ENCODE measurements around the gene NPAS1. TPM values are rescaled to one million over a fixed set of nuclear protein-coding genes. Genes with fewer than 3 reads are reported as not detected.

The NPAS1 gene
- total RNA-seq, 1 experiment from 2014 or later, result 4.6 TPM

DNA sequence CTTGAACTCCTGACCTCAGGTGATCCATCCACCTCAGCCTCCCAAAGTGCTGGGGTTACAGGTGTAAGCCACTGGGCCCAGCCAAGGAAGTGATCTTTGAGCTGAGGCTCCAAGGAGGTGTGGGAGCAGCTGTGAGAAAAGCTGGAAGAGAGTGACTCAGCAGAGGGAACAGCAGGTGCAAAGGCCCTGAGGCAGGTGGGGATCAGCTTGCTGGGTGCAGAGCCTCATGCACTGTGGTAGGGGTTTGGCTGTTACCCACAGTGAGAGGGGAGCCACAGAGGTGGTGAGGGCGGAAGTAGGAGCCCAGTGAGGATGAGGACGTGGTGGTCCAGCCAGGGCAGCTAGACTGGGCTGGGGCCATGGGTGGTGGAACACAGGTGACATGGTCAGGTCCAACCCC, 6.5 kb downstream of the NPAS1 start:
- Histone ChIP-seq H3K79me2 (ENCODE audit: insufficient read depth, low read length) (no peaks in the 10 kb centered on the region), H2AFZ (ENCODE audit: low read depth, low read length, poor library complexity, severe bottlenecking) (no peak overlapping the region), H3K4me1 (ENCODE audit: control insufficient read depth in 1 of 2, insufficient read depth in 2 of 2, low read length in 2 of 2) (peaks cover 2 to 5% of the 10 kb centered on the region in 2 experiments; a peak in 3 of 4 replicates), H3K9ac (ENCODE audit: low read length) (no peak overlapping the region), H3K9me3 (ENCODE audit: control insufficient read depth in 1 of 2, insufficient read depth in 1 of 2, low read depth in 1 of 2, low read length in 2 of 2) (no peaks in the 10 kb centered on the region), H3K27me3 (ENCODE audit: insufficient read depth, low read length) (no peaks in the 10 kb centered on the region), H4K20me1 (ENCODE audit: insufficient read depth) (no peaks in the 10 kb centered on the region), H3K9me2 (ENCODE audit: insufficient read depth) (no peaks in the 10 kb centered on the region), H3K27ac (ENCODE audit: low read depth, low read length) (no peak overlapping the region), H3K4me3 (replicated peaks in 1 of 2; ENCODE audit: low read depth in 1 of 2, low read length in 2 of 2) (no peak overlapping the region), H3K36me3 (ENCODE audit: control insufficient read depth in 1 of 2, insufficient read depth in 2 of 2, low read length in 2 of 2) (no peaks in the 10 kb centered on the region), H3K4me2 (ENCODE audit: low read length) (no peak overlapping the region)
- TF ChIP-seq POLR2AphosphoS5 (IDR thresholded peaks at IDR 0.05; ENCODE audit: low read depth, low read length) (no peak), EZH2phosphoT487 (IDR thresholded peaks at IDR 0.05; ENCODE audit: borderline replicate concordance) (no peak), CEBPB (IDR thresholded peaks at IDR 0.05; ENCODE audit: low read depth) (no peak), ZNF274 (IDR thresholded peaks at IDR 0.05; ENCODE audit: low read depth, low read length) (no peak), JUND (IDR thresholded peaks at IDR 0.05) (no peak)
- TF ChIP-seq, protein P1, sequence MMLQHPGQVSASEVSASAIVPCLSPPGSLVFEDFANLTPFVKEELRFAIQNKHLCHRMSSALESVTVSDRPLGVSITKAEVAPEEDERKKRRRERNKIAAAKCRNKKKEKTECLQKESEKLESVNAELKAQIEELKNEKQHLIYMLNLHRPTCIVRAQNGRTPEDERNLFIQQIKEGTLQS (IDR thresholded peaks at IDR 0.05), result no peak
- TF ChIP-seq, protein P2, sequence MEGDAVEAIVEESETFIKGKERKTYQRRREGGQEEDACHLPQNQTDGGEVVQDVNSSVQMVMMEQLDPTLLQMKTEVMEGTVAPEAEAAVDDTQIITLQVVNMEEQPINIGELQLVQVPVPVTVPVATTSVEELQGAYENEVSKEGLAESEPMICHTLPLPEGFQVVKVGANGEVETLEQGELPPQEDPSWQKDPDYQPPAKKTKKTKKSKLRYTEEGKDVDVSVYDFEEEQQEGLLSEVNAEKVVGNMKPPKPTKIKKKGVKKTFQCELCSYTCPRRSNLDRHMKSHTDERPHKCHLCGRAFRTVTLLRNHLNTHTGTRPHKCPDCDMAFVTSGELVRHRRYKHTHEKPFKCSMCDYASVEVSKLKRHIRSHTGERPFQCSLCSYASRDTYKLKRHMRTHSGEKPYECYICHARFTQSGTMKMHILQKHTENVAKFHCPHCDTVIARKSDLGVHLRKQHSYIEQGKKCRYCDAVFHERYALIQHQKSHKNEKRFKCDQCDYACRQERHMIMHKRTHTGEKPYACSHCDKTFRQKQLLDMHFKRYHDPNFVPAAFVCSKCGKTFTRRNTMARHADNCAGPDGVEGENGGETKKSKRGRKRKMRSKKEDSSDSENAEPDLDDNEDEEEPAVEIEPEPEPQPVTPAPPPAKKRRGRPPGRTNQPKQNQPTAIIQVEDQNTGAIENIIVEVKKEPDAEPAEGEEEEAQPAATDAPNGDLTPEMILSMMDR (IDR thresholded peaks at IDR 0.05 in 2 of 3, conservative IDR thresholded peaks at IDR 0.05 in 1 of 3; ENCODE audit: borderline replicate concordance in 1 of 3, insufficient read depth in 1 of 3, low read depth in 2 of 3, low read length in 2 of 3), result no peak
- TF ChIP-seq, protein P3, sequence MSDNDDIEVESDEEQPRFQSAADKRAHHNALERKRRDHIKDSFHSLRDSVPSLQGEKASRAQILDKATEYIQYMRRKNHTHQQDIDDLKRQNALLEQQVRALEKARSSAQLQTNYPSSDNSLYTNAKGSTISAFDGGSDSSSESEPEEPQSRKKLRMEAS (IDR thresholded peaks at IDR 0.05), result no peak
- no peak for DNase-seq (ENCODE audit: low read depth, low spot score)
- BruUV-seq (replicated peaks), result no TSS peak
- intact Hi-C loops (cut with micrococcal nuclease), result no loop called here
- CTCF ChIA-PET, result interaction anchor here (1.1 to 1.5 kb wide), 2 partner anchors 9 to 13 kb away, joined by 3 to 4 read pairs; no protein-coding TSS in a partner anchor
- RAD21 ChIA-PET (ENCODE audit: low non-redundant PET in 1 of 2, low total read pairs in 2 of 2, uncharacterized antibody in 2 of 2, unreplicated experiment in 2 of 2), result no interaction called here
- POLR2A ChIA-PET, result no interaction called here
- ATAC-seq, result no peak
